Bronchial epithelial cell (primary cell): Measurements from ENCODE around the gene CA5A. TPM values are rescaled to one million over a fixed set of nuclear protein-coding genes. Genes with fewer than 3 reads are reported as not detected.
"Not testable (repeated sequence)": the region's sequence is repeated elsewhere in the genome, so short reads cannot be mapped to it uniquely, and the experiment has no call there.

ENCODE experiments used
- DNase-seq: peaks from one replicate; pipeline ENCODE4 v3.0.0-alpha.2; 2010; ENCODE audit warnings: low read depth
- FAIRE-seq: peaks from 2 replicates; lab custom pipeline; 2011; peaks lifted over from hg19 to GRCh38; lab: Jason Lieb, UNC
- H3K27me3 ChIP-seq: 2 replicates; pipeline ENCODE4 v1.5.1; 2011; ENCODE audit warnings: low read length; ENCODE audit not compliant: control insufficient read depth, insufficient read depth
- H3K36me3 ChIP-seq: 2 replicates; pipeline ENCODE4 v1.5.1; 2011; ENCODE audit warnings: low read length; ENCODE audit not compliant: control insufficient read depth, insufficient read depth
- H3K4me3 ChIP-seq: 2 replicates; pipeline ENCODE4 v1.5.1; 2011; ENCODE audit warnings: mild to moderate bottlenecking, low read depth, low read length, control low read depth
- CTCF ChIP-seq: IDR thresholded peaks from 2 replicates; pipeline ENCODE4 v1.5.1; 2011; ENCODE audit warnings: mild to moderate bottlenecking, moderate library complexity, low read length, control low read depth, inconsistent platforms; ENCODE audit not compliant: insufficient read depth, severe bottlenecking
- total RNA-seq: library from RNA; depleted of rRNA; stranded (reverse); fragments of >200 nt; gene quantifications from 2 replicates; pipeline ENCODE4 v1.2.1, GENCODE V29; 2014

The CA5A gene
- total RNA-seq, 1 donor from 2014 or later: not detected

- FAIRE-seq: no peak
- no peak overlapping the region for H3K4me3 ChIP-seq
- H3K27me3 ChIP-seq: peaks cover 2% of the 10 kb centered on the region
- H3K36me3 ChIP-seq: no peaks in the 10 kb centered on the region
- DNase-seq: no peak
- TF ChIP-seq CTCF: no peak
Measured at GRCh38 chr16:87933140-87933495, 3.2 kb downstream of the CA5A start.

GRCh38 chr16:87932475-87933139 is 3.7 kb downstream of the CA5A start:
- not testable (repeated sequence) for H3K27me3 ChIP-seq, H3K4me3 ChIP-seq, FAIRE-seq, DNase-seq, H3K36me3 ChIP-seq

GRCh38 chr16:87931504-87931903 is 4.8 kb downstream of the CA5A start:
- Histone ChIP-seq H3K4me3 (no peak overlapping the region), H3K27me3 (peaks cover 3% of the 10 kb centered on the region), H3K36me3 (no peaks in the 10 kb centered on the region)
- TF ChIP-seq CTCF: no peak
- FAIRE-seq (no peak), DNase-seq (no peak)

GRCh38 chr16:87930456-87930855 is 5.9 kb downstream of the CA5A start:
- TF ChIP-seq CTCF: peak; percentile 23
- no peaks in the 10 kb centered on the region for H3K36me3 ChIP-seq
- H3K4me3 ChIP-seq: no peak overlapping the region
- H3K27me3 ChIP-seq: peaks cover 7% of the 10 kb centered on the region
- FAIRE-seq (no peak), DNase-seq (no peak)

- no peak for TF ChIP-seq CTCF
- no peak overlapping the region for H3K4me3 ChIP-seq
- no peak for DNase-seq
- FAIRE-seq: no peak
- H3K27me3 ChIP-seq: peaks cover 7% of the 10 kb centered on the region
- no peaks in the 10 kb centered on the region for H3K36me3 ChIP-seq
Measured at GRCh38 chr16:87929986-87930385, 6.3 kb downstream of the CA5A start.

- Histone ChIP-seq H3K4me3 (no peak overlapping the region), H3K36me3 (no peaks in the 10 kb centered on the region), H3K27me3 (peaks cover 12% of the 10 kb centered on the region)
- DNase-seq (no peak), FAIRE-seq (no peak)
- TF ChIP-seq CTCF: no peak
Measured at GRCh38 chr16:87927195-87927562, 9.2 kb downstream of the CA5A start.
